ENCODE measurements around the gene RTP3. TPM values are rescaled to one million over a fixed set of nuclear protein-coding genes. Genes with fewer than 3 reads are reported as not detected.

Gene RTP3
- total RNA-seq, 3 donors from 2014 or later, result not detected

DNA sequence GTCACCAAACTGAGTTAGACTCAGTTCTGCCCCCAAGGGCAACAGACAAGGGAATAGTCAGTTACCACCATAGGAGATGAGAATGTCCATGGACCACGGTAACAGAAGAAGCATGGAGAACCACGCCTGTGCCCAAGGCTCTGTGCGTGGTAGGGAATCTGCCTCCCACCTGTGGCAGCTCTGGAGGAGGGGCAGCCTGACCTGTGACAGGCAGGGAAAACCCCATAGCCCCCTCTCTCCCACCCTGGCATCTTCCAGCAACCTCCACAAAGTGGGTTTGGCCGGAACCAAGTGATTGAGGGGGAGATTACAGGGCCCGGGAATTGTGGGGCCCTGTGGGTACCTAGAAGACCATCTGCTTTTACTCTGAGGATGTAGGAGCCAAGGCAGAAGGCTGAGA, 18.8 kb upstream of the RTP3 start:
- intact Hi-C loops (cut with DNase I, micrococcal nuclease), result no loop called here
- ATAC-seq, result no peak
- Histone ChIP-seq H3K9me3 (peaks cover 6% of the 10 kb centered on the region), H3K36me3 (ENCODE audit: low read depth) (no peaks in the 10 kb centered on the region), H3K4me1 (ENCODE audit: low read depth) (no peaks in the 10 kb centered on the region), H3K4me3 (no peak overlapping the region)
- TF ChIP-seq, protein P1, sequence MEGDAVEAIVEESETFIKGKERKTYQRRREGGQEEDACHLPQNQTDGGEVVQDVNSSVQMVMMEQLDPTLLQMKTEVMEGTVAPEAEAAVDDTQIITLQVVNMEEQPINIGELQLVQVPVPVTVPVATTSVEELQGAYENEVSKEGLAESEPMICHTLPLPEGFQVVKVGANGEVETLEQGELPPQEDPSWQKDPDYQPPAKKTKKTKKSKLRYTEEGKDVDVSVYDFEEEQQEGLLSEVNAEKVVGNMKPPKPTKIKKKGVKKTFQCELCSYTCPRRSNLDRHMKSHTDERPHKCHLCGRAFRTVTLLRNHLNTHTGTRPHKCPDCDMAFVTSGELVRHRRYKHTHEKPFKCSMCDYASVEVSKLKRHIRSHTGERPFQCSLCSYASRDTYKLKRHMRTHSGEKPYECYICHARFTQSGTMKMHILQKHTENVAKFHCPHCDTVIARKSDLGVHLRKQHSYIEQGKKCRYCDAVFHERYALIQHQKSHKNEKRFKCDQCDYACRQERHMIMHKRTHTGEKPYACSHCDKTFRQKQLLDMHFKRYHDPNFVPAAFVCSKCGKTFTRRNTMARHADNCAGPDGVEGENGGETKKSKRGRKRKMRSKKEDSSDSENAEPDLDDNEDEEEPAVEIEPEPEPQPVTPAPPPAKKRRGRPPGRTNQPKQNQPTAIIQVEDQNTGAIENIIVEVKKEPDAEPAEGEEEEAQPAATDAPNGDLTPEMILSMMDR (IDR thresholded peaks at IDR 0.05), result no peak
- no peak for DNase-seq

DNA sequence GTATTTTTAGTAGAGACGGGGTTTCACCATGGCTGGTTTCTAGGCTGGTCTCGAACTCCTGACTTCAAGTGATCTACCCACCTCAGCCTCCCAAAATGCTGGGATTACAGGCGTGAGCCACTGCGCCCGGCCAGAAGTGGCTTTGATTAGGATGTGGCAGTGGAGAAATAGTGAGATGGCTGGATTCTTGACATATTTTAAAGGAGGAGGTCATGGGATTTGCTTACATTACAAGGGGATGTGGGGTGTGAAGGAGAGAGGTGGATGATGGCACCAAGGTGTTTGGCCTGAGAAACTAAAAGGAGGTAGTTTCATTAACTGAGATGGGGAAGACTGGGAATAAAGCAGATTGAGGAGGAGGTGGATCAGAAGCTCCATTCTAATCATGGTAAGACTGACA, 18.1 kb upstream of the RTP3 start:
- intact Hi-C loops (cut with DNase I, micrococcal nuclease), result loop anchor here in 1 of 2 donors (10.0 kb wide), 1 partner anchor 75 kb away; no protein-coding TSS in a partner anchor
- Histone ChIP-seq H3K9me3 (peaks cover 4% of the 10 kb centered on the region), H3K4me3 (no peak overlapping the region), H3K4me1 (ENCODE audit: low read depth) (peaks cover 1% of the 10 kb centered on the region), H3K36me3 (ENCODE audit: low read depth) (no peaks in the 10 kb centered on the region)
- DNase-seq (no peak), ATAC-seq (no peak)
- TF ChIP-seq, protein P1 (IDR thresholded peaks at IDR 0.05), result no peak

DNA sequence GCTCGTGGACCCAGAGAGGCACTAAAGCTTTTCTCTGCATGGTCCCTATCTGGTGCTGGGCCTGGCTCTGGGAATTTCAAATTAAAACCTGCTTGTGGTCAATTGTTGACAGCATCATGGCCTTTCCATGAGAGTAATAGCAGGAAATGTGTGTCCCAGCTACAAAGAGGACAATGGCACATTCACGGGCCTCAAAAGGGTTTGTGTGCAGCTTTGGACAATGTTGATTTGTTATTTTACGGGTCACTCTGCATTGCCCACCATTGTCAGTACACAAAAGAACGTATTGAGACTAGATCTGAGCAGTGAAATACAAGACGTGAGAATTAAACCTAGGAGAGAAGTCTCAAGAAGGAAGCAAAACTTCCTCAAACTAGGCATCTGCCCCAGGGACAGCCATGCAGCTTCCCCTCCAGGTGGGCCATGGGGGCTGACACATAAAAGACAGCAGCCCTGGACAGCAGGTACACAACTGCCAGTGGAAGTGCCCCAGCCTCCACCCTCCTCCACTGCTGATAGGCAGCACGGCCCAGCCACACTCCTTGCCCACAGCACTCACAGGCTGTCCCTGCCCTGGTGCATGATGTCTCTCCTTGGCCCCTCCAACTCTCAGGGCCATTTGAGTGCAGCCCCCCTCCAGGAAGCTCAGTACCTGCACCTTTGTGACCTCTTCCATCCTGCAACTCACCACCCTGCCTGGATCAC, 17.1 kb upstream of the RTP3 start:
- TF ChIP-seq, protein P1 (IDR thresholded peaks at IDR 0.05), result no peak
- no peak for ATAC-seq

DNA sequence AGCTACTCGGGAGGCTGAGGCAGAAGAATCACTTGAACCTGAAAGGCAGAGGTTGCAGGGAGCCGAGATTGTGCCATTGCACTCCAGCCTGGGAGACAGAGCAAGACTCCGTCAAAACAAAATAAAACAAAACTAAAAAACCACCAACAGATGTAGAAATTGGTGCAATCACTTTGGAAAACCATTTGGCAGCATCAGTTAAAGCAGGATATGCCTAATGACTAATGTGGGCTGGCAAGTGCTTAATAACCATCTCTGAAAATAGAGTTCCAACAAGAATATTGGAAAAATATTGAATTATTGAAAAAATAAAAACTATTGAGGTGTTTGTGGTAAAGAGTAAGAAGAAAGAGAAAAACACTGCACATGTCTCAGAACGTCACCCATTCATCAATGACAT, 16.1 kb upstream of the RTP3 start:
- no peak overlapping the region for H3K4me3 ChIP-seq
- ATAC-seq (no peak), DNase-seq (no peak)
- TF ChIP-seq, protein P1 (IDR thresholded peaks at IDR 0.05), result no peak
- H3K36me3 ChIP-seq (ENCODE audit: low read depth), result no peaks in the 10 kb centered on the region
- H3K4me1 ChIP-seq (ENCODE audit: low read depth), result peaks cover 7% of the 10 kb centered on the region
- intact Hi-C loops (cut with DNase I, micrococcal nuclease), result loop anchor here in 1 of 2 donors (10.0 kb wide), 1 partner anchor 73 kb away; no protein-coding TSS in a partner anchor
- H3K9me3 ChIP-seq, result no peaks in the 10 kb centered on the region

More for the DNA sequence above, 17.1 kb upstream of the RTP3 start:
- no peak overlapping the region for H3K4me3 ChIP-seq
- intact Hi-C loops (cut with DNase I, micrococcal nuclease), result loop anchor here in 1 of 2 donors (10.0 kb wide), 1 partner anchor 74 kb away; no protein-coding TSS in a partner anchor
- no peak for DNase-seq
- H3K9me3 ChIP-seq, result no peaks in the 10 kb centered on the region
- peaks cover 7% of the 10 kb centered on the region for H3K4me1 ChIP-seq (ENCODE audit: low read depth)
- no peaks in the 10 kb centered on the region for H3K36me3 ChIP-seq (ENCODE audit: low read depth)

GRCh38 chr3:46482632-46483350, 15.0 kb upstream of the RTP3 start:
- intact Hi-C loops (cut with DNase I, micrococcal nuclease), result loop anchor here in 1 of 2 donors (10.0 kb wide), 1 partner anchor 72 kb away; no protein-coding TSS in a partner anchor
- Histone ChIP-seq H3K36me3 (ENCODE audit: low read depth) (no peaks in the 10 kb centered on the region), H3K9me3 (no peaks in the 10 kb centered on the region), H3K4me3 (no peak overlapping the region), H3K4me1 (ENCODE audit: low read depth) (peaks cover 7% of the 10 kb centered on the region)
- no peak for DNase-seq
- ATAC-seq, result no peak
- TF ChIP-seq, protein P1 (IDR thresholded peaks at IDR 0.05), result no peak

All from mucosa of descending colon (tissue), 3 donors.